ENCODE measurements around the gene PLCE1.
A peak's percentile ranks its signal among the peaks of the same experiment; 100 is the strongest.

The PLCE1 gene

GRCh38 chr10:94024407-94024806, 30.7 kb downstream of the PLCE1 start:
- no peak for DNase-seq (ENCODE audit: low spot score)

GRCh38 chr10:94025806-94026205, 32.1 kb downstream of the PLCE1 start:
- no peak for DNase-seq (ENCODE audit: low spot score)

GRCh38 chr10:94027197-94027596, 33.5 kb downstream of the PLCE1 start:
- DNase-seq (ENCODE audit: low spot score) = no peak

- DNase-seq (ENCODE audit: low spot score) = no peak
These were observed 36.2 kb downstream of the PLCE1 start for GRCh38 chr10:94029955-94030354.

- no peak for DNase-seq (ENCODE audit: low spot score)
These were observed 42.4 kb downstream of the PLCE1 start for GRCh38 chr10:94035982-94036765.

- no peak for DNase-seq (ENCODE audit: low spot score)
These were observed 43.0 kb downstream of the PLCE1 start for GRCh38 chr10:94036766-94037033.

- no peak for DNase-seq (ENCODE audit: low spot score)
These were observed 43.6 kb downstream of the PLCE1 start for GRCh38 chr10:94037286-94037685.

- DNase-seq (ENCODE audit: low spot score) = peak; percentile 5
These were observed 44.3 kb downstream of the PLCE1 start for GRCh38 chr10:94038024-94038423.

GRCh38 chr10:94041206-94041605, 47.5 kb downstream of the PLCE1 start:
- no peak for DNase-seq (ENCODE audit: low spot score)

GRCh38 chr10:94042001-94042833, 48.5 kb downstream of the PLCE1 start:
- peak; percentile 16 for DNase-seq (ENCODE audit: low spot score)

- no peak for DNase-seq (ENCODE audit: low spot score)
These were observed 49.1 kb downstream of the PLCE1 start for GRCh38 chr10:94042834-94043175.

Measured in hepatic stellate cell (primary cell).